Measurements from ENCODE around the gene SYNPO. TPM values are rescaled to one million over a fixed set of nuclear protein-coding genes. Genes with fewer than 3 reads are reported as not detected.

SYNPO gene
- polyA plus RNA-seq, 2 of the 4 experiments (the other 2 are of a cell fraction), result 13.7 to 33.9 TPM

GRCh38 chr5:150647275-150648251 is 7.1 kb downstream of the SYNPO start:
- Histone ChIP-seq H3K27ac (peak overlapping the region in 1 of 2 experiments; percentile 44; a peak in 1 of 6 replicates), H3K4me1 (peaks cover 62% of the 10 kb centered on the region), H3K4me2 (no peak overlapping the region), H3K4me3 (no peak overlapping the region), H3K9me3 (no peaks in the 10 kb centered on the region)
- WGBS (ENCODE audit: missing lambda C conversion rate), result 89% methylated on average over 19 of the region's 25 CpGs
- FAIRE-seq, result no peak
- ATAC-seq, result no peak
- POLR2A ChIA-PET, result no interaction called here
- CTCF ChIA-PET, result interaction anchor here (1.1 to 10.6 kb wide), 5 partner anchors 9 to 123 kb away, joined by 3 to 143 read pairs (median 4); partner anchors contain the start of gene MYOZ3
- DNase-seq (ENCODE audit: low read depth in 1 of 2, low spot score in 1 of 2), result no peak
- TF ChIP-seq RARB (CRISPR knock-in tag; IDR thresholded peaks at IDR 0.05) (no peak), MAFK (IDR thresholded peaks at IDR 0.05; ENCODE audit: partially characterized antibody) (peak; percentile 50), ZNF302 (CRISPR knock-in tag; IDR thresholded peaks at IDR 0.05) (no peak)

- ATAC-seq (no peak), FAIRE-seq (no peak), DNase-seq (ENCODE audit: low read depth in 1 of 2, low spot score in 1 of 2) (no peak)
- ChIA-PET POLR2A (no interaction called here), CTCF (interaction anchor here (0.7 to 4.3 kb wide), 6 partner anchors 9 to 161 kb away, joined by 3 to 23 read pairs (median 4); no protein-coding TSS in a partner anchor)
- no peak for TF ChIP-seq JUNB (IDR thresholded peaks at IDR 0.05)
- TF ChIP-seq ZNF302 (CRISPR knock-in tag; IDR thresholded peaks at IDR 0.05), result no peak
- no peak for TF ChIP-seq CEBPB (IDR thresholded peaks at IDR 0.05)
- no peak for TF ChIP-seq RAD21 (conservative IDR thresholded peaks at IDR 0.05 in 1 of 2, IDR thresholded peaks at IDR 0.05 in 1 of 2)
- no peak for TF ChIP-seq TFCP2L1 (CRISPR knock-in tag; IDR thresholded peaks at IDR 0.05)
- TF ChIP-seq MAZ (IDR thresholded peaks at IDR 0.05; ENCODE audit: borderline replicate concordance, low read depth, low read length), result no peak
- Histone ChIP-seq H3K4me3 (no peak overlapping the region), H3K9me3 (no peaks in the 10 kb centered on the region), H3K27ac (0 out of 6 replicates have a peak overlapping the region, but pooled peaks of 1 of the 2 experiments have one; percentile 44), H3K4me1 (peaks cover 62% of the 10 kb centered on the region), H3K4me2 (no peak overlapping the region)
- WGBS (ENCODE audit: missing lambda C conversion rate), result 95% methylated on average over 12 of the region's 16 CpGs
Observed at GRCh38 chr5:150648294-150649107, 8.0 kb downstream of the SYNPO start.

- ATAC-seq (no peak), DNase-seq (ENCODE audit: low read depth in 1 of 2, low spot score in 1 of 2) (no peak), FAIRE-seq (no peak)
- ChIA-PET CTCF (interaction anchor here (0.6 to 4.3 kb wide), 4 partner anchors 8 to 266 kb away, joined by 3 to 23 read pairs (median 3); no protein-coding TSS in a partner anchor), POLR2A (no interaction called here)
- Histone ChIP-seq H3K4me1 (peaks cover 57% of the 10 kb centered on the region), H3K4me3 (no peak overlapping the region), H3K4me2 (no peak overlapping the region), H3K9me3 (no peaks in the 10 kb centered on the region), H3K27ac (peak overlapping the region in 1 of 2 experiments; percentile 59; a peak in 1 of 6 replicates)
- TF ChIP-seq TP53 (CRISPR knock-in tag; IDR thresholded peaks at IDR 0.05), result no peak
- TF ChIP-seq ZFP36 (IDR thresholded peaks at IDR 0.05; ENCODE audit: borderline replicate concordance, partially characterized antibody), result no peak
- TF ChIP-seq, protein P1, sequence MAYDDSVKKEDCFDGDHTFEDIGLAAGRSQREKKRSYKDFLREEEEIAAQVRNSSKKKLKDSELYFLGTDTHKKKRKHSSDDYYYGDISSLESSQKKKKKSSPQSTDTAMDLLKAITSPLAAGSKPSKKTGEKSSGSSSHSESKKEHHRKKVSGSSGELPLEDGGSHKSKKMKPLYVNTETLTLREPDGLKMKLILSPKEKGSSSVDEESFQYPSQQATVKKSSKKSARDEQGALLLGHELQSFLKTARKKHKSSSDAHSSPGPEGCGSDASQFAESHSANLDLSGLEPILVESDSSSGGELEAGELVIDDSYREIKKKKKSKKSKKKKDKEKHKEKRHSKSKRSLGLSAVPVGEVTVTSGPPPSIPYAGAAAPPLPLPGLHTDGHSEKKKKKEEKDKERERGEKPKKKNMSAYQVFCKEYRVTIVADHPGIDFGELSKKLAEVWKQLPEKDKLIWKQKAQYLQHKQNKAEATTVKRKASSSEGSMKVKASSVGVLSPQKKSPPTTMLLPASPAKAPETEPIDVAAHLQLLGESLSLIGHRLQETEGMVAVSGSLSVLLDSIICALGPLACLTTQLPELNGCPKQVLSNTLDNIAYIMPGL (CRISPR knock-in tag; IDR thresholded peaks at IDR 0.05; ENCODE audit: borderline replicate concordance), result no peak
- TF ChIP-seq BCL3 (IDR thresholded peaks at IDR 0.05), result no peak
- no peak for TF ChIP-seq NFE2L2 (conservative IDR thresholded peaks at IDR 0.05; ENCODE audit: low read length)
- no peak for TF ChIP-seq ZNF302 (CRISPR knock-in tag; IDR thresholded peaks at IDR 0.05)
- WGBS (ENCODE audit: missing lambda C conversion rate), result 96% methylated on average over 36 of the region's 46 CpGs
Observed at GRCh38 chr5:150649108-150650020, 8.9 kb downstream of the SYNPO start.
